Bladder microvascular endothelial cell (primary cell): ENCODE data around the gene COL19A1. TPM values are rescaled to one million over a fixed set of nuclear protein-coding genes. Genes with fewer than 3 reads are reported as not detected.

Experiments
- total RNA-seq: library from RNA; depleted of rRNA; stranded (reverse); fragments of >200 nt; gene quantifications from 2 replicates; pipeline ENCODE4 v1.2.3, GENCODE V29; 2014

The COL19A1 gene
- total RNA-seq: not detected in 2 replicates

GRCh38 chr6:69866351-69866769 is at the start of gene COL19A1:
Gene COL19A1, plus strand, starts transcription at chr6:69866556. Its CDS starts 13,012 bp downstream, at chr6:69879568.

Other genes starting within 250 kb of the COL19A1 start
- 12.0 and 29.0 TPM in 2 replicates for gene LMBRD1, start 69.5 kb upstream of the COL19A1 start, total RNA-seq